Heart left ventricle (tissue), 13 donors: ENCODE measurements around the gene LRRC43.

ENCODE experiments used
- CTCF ChIP-seq, 12 donors: fragments of 200-600 bp; sonication (generic) in 4 of 12; IDR thresholded peaks; one replicate each; pipeline versions ENCODE4 v1.5.0 to v1.8.0; 2018 to 2022; ENCODE audit warnings: antibody characterized with exemption in 12 of 12, mild to moderate bottlenecking in 5 of 12
- POLR2A ChIP-seq, 2 donors: fragments of 450-650 bp; IDR thresholded peaks; one replicate each; pipeline ENCODE4 v1.6.1; 2017; ENCODE audit warnings: antibody characterized with exemption in 2 of 2, mild to moderate bottlenecking in 2 of 2, moderate library complexity in 2 of 2
- donor health status: ischemic (EF 13 %, LVEDD 7.1; RV severe dilation, severe dysfunction).
- donor health status: DM: no; HTN: yes; CAD: no.
- donor health status: DM: no; HTN: no; CAD: no.
- donor health status: ischemic (EF 25% LVEDD 6.9; RV normal size, moderate dysfunction).
- donor health status: ischemic (EF 25% LVEDD 5.7; RV mildly dilated, moderate dysfunction).
- donor health status: ischemic (EF 35%, LVEDD 5.7; RV mildly dilated, moderate dysfunction).
- donor health status: nonischemic (EF 11% LVEDD 7.7; RV severe dilation, severe dysfunction).
- donor health status: DM: yes; HTN: yes; CAD: no.
- donor health status: PGD.
- donor health status: ischemic (EF 29% LVEDD 5.4; RV normal size, mild dysfunction).
- donor health status: nonischemic (EF 23%, LVEDD 6.1; RV moderate dilation, normal function).

DNA sequence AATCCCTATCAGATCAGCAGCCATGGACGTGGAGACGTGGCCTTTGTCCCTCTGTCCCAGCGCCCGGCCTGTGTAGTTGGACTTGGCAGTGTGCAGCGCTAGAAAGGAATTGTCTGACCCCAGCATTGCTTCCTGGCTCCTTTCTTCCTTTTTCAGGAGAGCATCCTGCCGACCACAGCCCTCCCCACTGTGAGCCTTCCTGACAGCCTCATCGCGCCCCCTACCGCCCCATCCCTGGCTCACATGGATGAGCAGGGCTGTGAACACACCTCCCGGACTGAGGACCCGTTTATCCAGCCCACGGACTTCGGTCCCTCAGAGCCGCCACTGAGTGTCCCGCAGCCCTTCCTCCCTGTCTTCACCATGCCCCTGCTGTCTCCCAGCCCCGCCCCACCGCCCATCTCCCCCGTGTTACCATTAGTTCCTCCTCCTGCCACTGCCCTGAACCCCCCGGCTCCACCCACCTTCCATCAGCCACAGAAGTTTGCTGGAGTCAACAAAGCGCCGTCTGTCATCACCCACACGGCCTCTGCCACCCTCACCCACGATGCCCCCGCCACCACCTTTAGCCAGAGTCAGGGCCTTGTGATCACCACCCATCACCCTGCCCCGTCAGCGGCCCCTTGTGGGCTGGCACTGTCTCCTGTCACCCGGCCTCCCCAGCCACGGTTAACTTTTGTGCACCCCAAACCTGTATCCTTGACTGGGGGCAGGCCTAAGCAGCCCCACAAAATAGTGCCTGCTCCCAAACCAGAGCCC lies 49.6 kb upstream of the LRRC43 start:
- TF ChIP-seq CTCF (IDR thresholded peaks at IDR 0.05) (peak in 1 of 12 donors; percentile 5), POLR2A (IDR thresholded peaks at IDR 0.05) (no peak)
